ENCODE measurements around the gene SORCS3. TPM values are rescaled to one million over a fixed set of nuclear protein-coding genes. Genes with fewer than 3 reads are reported as not detected.

The SORCS3 gene
- total RNA-seq, 1 experiment from 2014 or later, result 0.04 TPM

GRCh38 chr10:105062951-105063350, 421.9 kb downstream of the SORCS3 start:
- Mint-ChIP-seq H3K27ac (no peak overlapping the region; a peak in 1 of 7 replicates), H3K36me3 (ENCODE audit: insufficient read depth in 1 of 3, low read depth in 3 of 3) (no peaks in the 10 kb centered on the region; a peak in 1 of 7 replicates), H3K4me3 (no peak overlapping the region), H3K4me1 (no peaks in the 10 kb centered on the region), H3K9me3 (no peaks in the 10 kb centered on the region; a peak in 1 of 5 replicates), H3K27me3 (ENCODE audit: low read depth) (no peaks in the 10 kb centered on the region)
- no peaks in the 10 kb centered on the region for H4K20me1 ChIP-seq (ENCODE audit: control insufficient read depth, insufficient read depth, insufficient read length)
- no peak overlapping the region for H3K56ac ChIP-seq (ENCODE audit: insufficient read length, low read depth, low read length)
- H2BK120ac ChIP-seq (ENCODE audit: low read depth, low read length, poor library complexity, severe bottlenecking), result no peak overlapping the region
- no peaks in the 10 kb centered on the region for H3K4me1 ChIP-seq (ENCODE audit: insufficient read depth, low read length)
- no peak overlapping the region for H2BK15ac ChIP-seq (ENCODE audit: low read depth, low read length)
- TF ChIP-seq, protein P1, sequence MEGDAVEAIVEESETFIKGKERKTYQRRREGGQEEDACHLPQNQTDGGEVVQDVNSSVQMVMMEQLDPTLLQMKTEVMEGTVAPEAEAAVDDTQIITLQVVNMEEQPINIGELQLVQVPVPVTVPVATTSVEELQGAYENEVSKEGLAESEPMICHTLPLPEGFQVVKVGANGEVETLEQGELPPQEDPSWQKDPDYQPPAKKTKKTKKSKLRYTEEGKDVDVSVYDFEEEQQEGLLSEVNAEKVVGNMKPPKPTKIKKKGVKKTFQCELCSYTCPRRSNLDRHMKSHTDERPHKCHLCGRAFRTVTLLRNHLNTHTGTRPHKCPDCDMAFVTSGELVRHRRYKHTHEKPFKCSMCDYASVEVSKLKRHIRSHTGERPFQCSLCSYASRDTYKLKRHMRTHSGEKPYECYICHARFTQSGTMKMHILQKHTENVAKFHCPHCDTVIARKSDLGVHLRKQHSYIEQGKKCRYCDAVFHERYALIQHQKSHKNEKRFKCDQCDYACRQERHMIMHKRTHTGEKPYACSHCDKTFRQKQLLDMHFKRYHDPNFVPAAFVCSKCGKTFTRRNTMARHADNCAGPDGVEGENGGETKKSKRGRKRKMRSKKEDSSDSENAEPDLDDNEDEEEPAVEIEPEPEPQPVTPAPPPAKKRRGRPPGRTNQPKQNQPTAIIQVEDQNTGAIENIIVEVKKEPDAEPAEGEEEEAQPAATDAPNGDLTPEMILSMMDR (conservative IDR thresholded peaks at IDR 0.05), result no peak
- no peak overlapping the region for H2AK5ac ChIP-seq (ENCODE audit: insufficient read length, low read length)
- no CpG with 5 or more reads among the region's 5 CpGs for WGBS (ENCODE audit: extremely low coverage, insufficient read length, low lambda C conversion rate)
- no peaks in the 10 kb centered on the region for H3K79me1 ChIP-seq (ENCODE audit: insufficient read depth, low read depth, low read length, poor library complexity, severe bottlenecking)
- no peak overlapping the region for H4K91ac ChIP-seq (ENCODE audit: insufficient read length, low read depth, low read length)
- no peak overlapping the region for H3K23ac ChIP-seq (ENCODE audit: insufficient read length, low read depth, low read length)
- no peak overlapping the region for H3T11ph ChIP-seq (ENCODE audit: low read length)
- no peak overlapping the region for H4K8ac ChIP-seq (replicated peaks; ENCODE audit: insufficient read length, low read depth, low read length)
- no peaks in the 10 kb centered on the region for H3K79me2 ChIP-seq (ENCODE audit: insufficient read depth, low read length)
- H3K4me2 ChIP-seq (ENCODE audit: insufficient read depth, insufficient read length, low read length), result no peak overlapping the region
- no peak overlapping the region for H2BK20ac ChIP-seq (ENCODE audit: low read depth, low read length, poor library complexity, severe bottlenecking)
- H3K4ac ChIP-seq (ENCODE audit: low read depth, low read length), result no peak overlapping the region
- no peaks in the 10 kb centered on the region for H3K27me3 ChIP-seq (ENCODE audit: insufficient read depth, low read length)
- H3K14ac ChIP-seq (ENCODE audit: insufficient read depth, low read length), result no peak overlapping the region
- no peaks in the 10 kb centered on the region for H3K23me2 ChIP-seq (ENCODE audit: insufficient read length, low read depth, low read length, poor library complexity, severe bottlenecking)
- no peak overlapping the region for H2BK12ac ChIP-seq (ENCODE audit: insufficient read length, low read depth, low read length)
- no peaks in the 10 kb centered on the region for H3K9me3 ChIP-seq (ENCODE audit: control insufficient read depth, low read depth, low read length)
- no peak overlapping the region for H2AFZ ChIP-seq (ENCODE audit: low read length)
- no peak overlapping the region for H3K9ac ChIP-seq (ENCODE audit: extremely low read depth, insufficient read length, low read length)
- H4K5ac ChIP-seq (ENCODE audit: insufficient read length, low read depth, low read length), result no peak overlapping the region
- no peak overlapping the region for H3K27ac ChIP-seq (ENCODE audit: insufficient read length, low read depth, low read length)
- H3K18ac ChIP-seq (ENCODE audit: insufficient read length, low read depth, low read length), result no peak overlapping the region
- DNase-seq, result no peak
- H2BK5ac ChIP-seq (ENCODE audit: insufficient read length, low read length), result no peak overlapping the region

All from H9 (cell line).